ENCODE results near the gene TBX19.

Gene TBX19

GRCh38 chr1:168280296-168280927 lies at the start of gene TBX19:
Gene TBX19, plus strand, starts transcription at chr1:168280877. Its CDS starts 214 bp downstream, at chr1:168281091.
- no peak for DNase-seq

GRCh38 chr1:168234846-168235547 lies 45.7 kb upstream of the TBX19 start:
- DNase-seq: no peak

- no peak for DNase-seq
Observed at GRCh38 chr1:168235548-168235885, 45.2 kb upstream of the TBX19 start.

- no peak for DNase-seq
Observed at GRCh38 chr1:168235937-168236336, 44.7 kb upstream of the TBX19 start.

GRCh38 chr1:168236836-168237611 lies 43.7 kb upstream of the TBX19 start:
- DNase-seq: peak; percentile 62

- no peak for DNase-seq
Observed at GRCh38 chr1:168243198-168243597, 37.5 kb upstream of the TBX19 start.

GRCh38 chr1:168243636-168244212 lies 37.0 kb upstream of the TBX19 start:
- no peak for DNase-seq

GRCh38 chr1:168245042-168245441 lies 35.6 kb upstream of the TBX19 start:
- DNase-seq: no peak

- DNase-seq: no peak
Observed at GRCh38 chr1:168246506-168246905, 34.2 kb upstream of the TBX19 start.

GRCh38 chr1:168252204-168252733 lies 28.4 kb upstream of the TBX19 start:
- DNase-seq: no peak

- no peak for DNase-seq
Observed at GRCh38 chr1:168256164-168256563, 24.5 kb upstream of the TBX19 start.

- no peak for DNase-seq
Observed at GRCh38 chr1:168257397-168257796, 23.3 kb upstream of the TBX19 start.

GRCh38 chr1:168259567-168259966 lies 21.1 kb upstream of the TBX19 start:
- no peak for DNase-seq

- no peak for DNase-seq
Observed at GRCh38 chr1:168260393-168260792, 20.3 kb upstream of the TBX19 start.

GRCh38 chr1:168261390-168261789 lies 19.3 kb upstream of the TBX19 start:
- DNase-seq: no peak

GRCh38 chr1:168263130-168263529 lies 17.5 kb upstream of the TBX19 start:
- DNase-seq: no peak

- DNase-seq: no peak
Observed at GRCh38 chr1:168264296-168264695, 16.4 kb upstream of the TBX19 start.

- DNase-seq: no peak
Observed at GRCh38 chr1:168265596-168265995, 15.1 kb upstream of the TBX19 start.

- no peak for DNase-seq
Observed at GRCh38 chr1:168266644-168267186, 14.0 kb upstream of the TBX19 start.

GRCh38 chr1:168271636-168272035 lies 9.0 kb upstream of the TBX19 start:
- DNase-seq: no peak

- DNase-seq: no peak
Observed at GRCh38 chr1:168273575-168273974, 7.1 kb upstream of the TBX19 start.

- DNase-seq: no peak
Observed at GRCh38 chr1:168279253-168279652, 1.4 kb upstream of the TBX19 start.

Measured in activated CD8-positive, alpha-beta memory T cell treated with anti-CD3 and anti-CD28 coated beads, Interleukin-2, amount 50 U/mL, for 48 hours (primary cell).